MM.1S (cell line): Measurements from ENCODE around the gene PDE6A.
A peak's percentile ranks its signal among the peaks of the same experiment; 100 is the strongest.

Source experiments
- DNase-seq: peaks from one replicate; pipeline ENCODE4 v3.0.0-alpha.2; 2015
- H2AFZ ChIP-seq: fragments of 300-600 bp; sonication (generic); 2 replicates; pipeline ENCODE4 v1.6.0; 2016; ENCODE audit warnings: antibody characterized with exemption, low read length
- H3F3A ChIP-seq: fragments of 300-600 bp; sonication (generic); 2 replicates; pipeline ENCODE4 v1.6.1; 2016; ENCODE audit warnings: mild to moderate bottlenecking, antibody characterized with exemption, low read length, moderate library complexity, mixed read lengths; ENCODE audit not compliant: insufficient read depth
- H3K27ac ChIP-seq: fragments of 300-600 bp; sonication (generic); 2 replicates; pipeline ENCODE4 v1.5.1; 2016; ENCODE audit warnings: mild to moderate bottlenecking, low read length
- H3K27me3 ChIP-seq: fragments of 300-600 bp; sonication (generic); replicated peaks from 2 replicates; pipeline ENCODE4 v1.6.0; 2016; ENCODE audit warnings: low read length; ENCODE audit not compliant: insufficient read depth
- H3K36me3 ChIP-seq: fragments of 300-600 bp; sonication (generic); replicated peaks from 2 replicates; pipeline ENCODE4 v1.6.1; 2016; ENCODE audit warnings: mild to moderate bottlenecking, low read length, mixed read lengths; ENCODE audit not compliant: insufficient read depth
- H3K4me1 ChIP-seq: fragments of 300-600 bp; sonication (generic); 2 replicates; pipeline ENCODE4 v1.6.1; 2016; ENCODE audit warnings: low read length, mixed read lengths
- H3K4me2 ChIP-seq: fragments of 300-600 bp; sonication (generic); 2 replicates; pipeline ENCODE4 v1.6.0; 2016; ENCODE audit warnings: low read depth, low read length
- H3K4me3 ChIP-seq: fragments of 300-600 bp; sonication (generic); 2 replicates; pipeline ENCODE4 v1.5.1; 2016; ENCODE audit warnings: low read length, mixed read lengths
- H3K79me2 ChIP-seq: fragments of 300-600 bp; sonication (generic); 2 replicates; pipeline ENCODE4 v1.6.1; 2016; ENCODE audit warnings: mixed run types, low read length, mixed read lengths
- H3K9ac ChIP-seq: fragments of 300-600 bp; sonication (generic); 2 replicates; pipeline ENCODE4 v1.6.1; 2016; ENCODE audit warnings: low read length, mixed read lengths
- H3K9me2 ChIP-seq: fragments of 300-600 bp; sonication (generic); replicated peaks from 2 replicates; pipeline ENCODE4 v1.6.1; 2016; ENCODE audit warnings: mild to moderate bottlenecking, low read length, mixed read lengths; ENCODE audit not compliant: insufficient read depth
- H3K9me3 ChIP-seq: fragments of 300-600 bp; sonication (generic); replicated peaks from 2 replicates; pipeline ENCODE4 v1.6.1; 2016; ENCODE audit warnings: mild to moderate bottlenecking, low read length, mixed read lengths; ENCODE audit not compliant: insufficient read depth
- H4K20me1 ChIP-seq: fragments of 300-600 bp; sonication (generic); 2 replicates; pipeline ENCODE4 v1.6.1; 2016; ENCODE audit warnings: mild to moderate bottlenecking, low read length, moderate library complexity, mixed read lengths; ENCODE audit not compliant: insufficient read depth
- CTCF ChIP-seq: fragments of 300-600 bp; sonication (generic); IDR thresholded peaks from 2 replicates; pipeline ENCODE4 v1.5.1; 2016; ENCODE audit warnings: antibody characterized with exemption, low read length, mixed read lengths
- EZH2 ChIP-seq: fragments of 300-600 bp; sonication (generic); optimal IDR thresholded peaks from 2 replicates; pipeline ENCODE3; 2017; ENCODE audit warnings: low read depth, mild to moderate bottlenecking, antibody characterized with exemption, low read length, mixed read lengths
- EZH2phosphoT487 ChIP-seq: fragments of 300-600 bp; sonication (generic); IDR thresholded peaks from 2 replicates; pipeline ENCODE4 v1.6.1; 2018; ENCODE audit warnings: antibody characterized with exemption, low read length

Gene PDE6A

GRCh38 chr5:149944666-149945065, at the start of gene PDE6A:
TSS of gene PDE6A (minus strand) at chr5:149944793. CDS start at chr5:149944673, 120 bp downstream.
- Histone ChIP-seq H3K9me2 (no peaks in the 10 kb centered on the region), H3K27ac (no peak within 1 kb of the TSS), H3K4me2 (no peak within 1 kb of the TSS), H3K4me1 (peaks cover 1% of the 10 kb centered on the region), H4K20me1 (no peaks in the 10 kb centered on the region), H3K9me3 (no peaks in the 10 kb centered on the region), H2AFZ (no peak within 1 kb of the TSS), H3K9ac (no peak within 1 kb of the TSS), H3K4me3 (no peak within 1 kb of the TSS), H3K36me3 (no peaks in the 10 kb centered on the region), H3F3A (no peaks in the 10 kb centered on the region), H3K27me3 (no peaks in the 10 kb centered on the region), H3K79me2 (no peaks in the 10 kb centered on the region)
- TF ChIP-seq EZH2, result no peak
- TF ChIP-seq CTCF, result no peak
- no peak for TF ChIP-seq EZH2phosphoT487
- no peak for DNase-seq

- no peaks in the 10 kb centered on the region for H3F3A ChIP-seq
- H3K9ac ChIP-seq, result no peak overlapping the region
- H3K36me3 ChIP-seq, result no peaks in the 10 kb centered on the region
- H3K9me2 ChIP-seq, result no peaks in the 10 kb centered on the region
- DNase-seq, result no peak
- no peaks in the 10 kb centered on the region for H3K79me2 ChIP-seq
- no peaks in the 10 kb centered on the region for H4K20me1 ChIP-seq
- no peak overlapping the region for H2AFZ ChIP-seq
- no peak overlapping the region for H3K4me3 ChIP-seq
- H3K9me3 ChIP-seq, result no peaks in the 10 kb centered on the region
- TF ChIP-seq CTCF, result no peak
- TF ChIP-seq EZH2, result no peak
- no peak for TF ChIP-seq EZH2phosphoT487
- no peaks in the 10 kb centered on the region for H3K27me3 ChIP-seq
- no peak overlapping the region for H3K4me2 ChIP-seq
- no peak overlapping the region for H3K27ac ChIP-seq
- no peaks in the 10 kb centered on the region for H3K4me1 ChIP-seq
These were observed 48.9 kb upstream of the PDE6A start for GRCh38 chr5:149993471-149993870.

- H2AFZ ChIP-seq, result no peak overlapping the region
- no peak overlapping the region for H3K4me3 ChIP-seq
- H3F3A ChIP-seq, result no peaks in the 10 kb centered on the region
- H3K79me2 ChIP-seq, result no peaks in the 10 kb centered on the region
- H3K4me2 ChIP-seq, result no peak overlapping the region
- peak; percentile 68 for DNase-seq
- H3K9ac ChIP-seq, result no peak overlapping the region
- H3K27ac ChIP-seq, result no peak overlapping the region
- H3K4me1 ChIP-seq, result no peaks in the 10 kb centered on the region
- H3K36me3 ChIP-seq, result no peaks in the 10 kb centered on the region
- no peaks in the 10 kb centered on the region for H4K20me1 ChIP-seq
- no peaks in the 10 kb centered on the region for H3K27me3 ChIP-seq
- TF ChIP-seq EZH2, result no peak
- TF ChIP-seq EZH2phosphoT487, result no peak
- peak; percentile 86 for TF ChIP-seq CTCF
- H3K9me3 ChIP-seq, result no peaks in the 10 kb centered on the region
- H3K9me2 ChIP-seq, result no peaks in the 10 kb centered on the region
These were observed 46.2 kb upstream of the PDE6A start for GRCh38 chr5:149990518-149991376.
